Endodermal cell (in vitro differentiated cells): Measurements from ENCODE around the gene SH3YL1. TPM values are rescaled to one million over a fixed set of nuclear protein-coding genes. Genes with fewer than 3 reads are reported as not detected.
A peak's percentile ranks its signal among the peaks of the same experiment; 100 is the strongest.

Experiments used
- DNase-seq: peaks from one replicate; pipeline ENCODE4 v3.0.0-alpha.2; 2017
- H3K27ac ChIP-seq: 2 replicates; pipeline ENCODE4 v1.5.1; 2013; ENCODE audit warnings: mild to moderate bottlenecking, low read depth, low read length, moderate library complexity
- H3K27me3 ChIP-seq: 2 replicates; pipeline ENCODE4 v1.6.1; 2013; ENCODE audit warnings: mild to moderate bottlenecking, low read length, moderate library complexity; ENCODE audit not compliant: insufficient read depth, control insufficient read depth, poor library complexity, severe bottlenecking
- H3K36me3 ChIP-seq: 2 replicates; pipeline ENCODE4 v1.7.0; 2013; ENCODE audit warnings: mild to moderate bottlenecking, low read length, moderate library complexity; ENCODE audit not compliant: control insufficient read depth, insufficient read depth
- H3K4me1 ChIP-seq: one replicate; pipeline ENCODE4 v1.7.0; 2013; ENCODE audit warnings: low read length; ENCODE audit not compliant: control insufficient read depth, insufficient read depth
- H3K4me3 ChIP-seq: 2 replicates; pipeline ENCODE4 v1.5.1; 2013; ENCODE audit warnings: mild to moderate bottlenecking, low read length, moderate library complexity
- H3K9ac ChIP-seq: 2 replicates; pipeline ENCODE4 v1.6.1; 2013; ENCODE audit warnings: mild to moderate bottlenecking, low read length, moderate library complexity; ENCODE audit not compliant: poor library complexity, severe bottlenecking; ENCODE audit errors: extremely low read depth
- H3K9me3 ChIP-seq: 2 replicates; pipeline ENCODE4 v1.6.1; 2013; ENCODE audit warnings: mild to moderate bottlenecking, low read length, moderate library complexity; ENCODE audit not compliant: control insufficient read depth
- H3K27ac Mint-ChIP-seq: 2 replicates; pipeline ENCODE4 v1.8.0; 2020; ENCODE audit warnings: mixed read lengths
- H3K27me3 Mint-ChIP-seq: 2 replicates; pipeline ENCODE4 v1.8.0; 2021; ENCODE audit warnings: mild to moderate bottlenecking, mixed read lengths; ENCODE audit not compliant: insufficient read depth
- H3K36me3 Mint-ChIP-seq: 2 replicates; pipeline ENCODE4 v1.8.0; 2020; ENCODE audit warnings: low read depth, mixed read lengths
- H3K4me1 Mint-ChIP-seq: 2 replicates; pipeline ENCODE4 v1.8.0; 2020; ENCODE audit warnings: mixed read lengths
- H3K4me3 Mint-ChIP-seq: 2 replicates; pipeline ENCODE4 v1.8.0; 2020; ENCODE audit warnings: mild to moderate bottlenecking, moderate library complexity, mixed read lengths
- H3K9me3 Mint-ChIP-seq: 2 replicates; pipeline ENCODE4 v1.8.0; 2020; ENCODE audit warnings: mild to moderate bottlenecking, mixed read lengths
- CTCF ChIP-seq: fragments of 200-600 bp; sonication (generic); conservative IDR thresholded peaks from 2 replicates; pipeline ENCODE4 v1.5.0; 2021; ENCODE audit warnings: antibody characterized with exemption, mild to moderate bottlenecking
- WGBS, 2 experiments: methylation state at CpG; one replicate each; pipeline versions ENCODE4 v1.1.5 to v1.1.7; 2013; ENCODE audit warnings: missing lambda C conversion rate in 2 of 2, mixed read lengths in 1 of 2; ENCODE audit not compliant: insufficient coverage in 1 of 2, insufficient read length in 1 of 2; 5-methylcytosine and 5-hydroxymethylcytosine counted together
- total RNA-seq, 2 donors: library from RNA; stranded (reverse); fragmentation: NEBNext Ultra II Directional in 1 of 2; extraction: Animal tissue kit (Norgen Biotek cat#: 25700) in 1 of 2; gene quantifications; 2 replicates in 1 of 2; 3 replicates in 1 of 2; pipeline ENCODE4 v1.2.1, GENCODE V29; 2021

Gene SH3YL1
- total RNA-seq, 2 donors from 2014 or later: 33.6 to 39.0 TPM

GRCh38 chr2:262117-262516 lies 1.7 kb downstream of the SH3YL1 start:
- 75 to 89% methylated on average over 1 to 3 of the region's 3 CpGs for WGBS, 2 experiments
- H3K4me3 ChIP-seq: no peak overlapping the region
- no peak overlapping the region for H3K27ac Mint-ChIP-seq

GRCh38 chr2:260507-261161 lies 3.2 kb downstream of the SH3YL1 start:
- H3K36me3 Mint-ChIP-seq: peaks cover 30% of the 10 kb centered on the region
- no peak overlapping the region for H3K27ac Mint-ChIP-seq
- H3K9me3 ChIP-seq: peaks cover 22% of the 10 kb centered on the region
- 79 to 91% methylated on average over 4 to 6 of the region's 6 CpGs for WGBS, 2 experiments
- H3K9me3 Mint-ChIP-seq: peaks cover 27% of the 10 kb centered on the region
- no peaks in the 10 kb centered on the region for H3K27me3 ChIP-seq
- peak overlapping the region; percentile 39 for H3K4me3 ChIP-seq
- peaks cover 12% of the 10 kb centered on the region for H3K4me1 Mint-ChIP-seq
- no peaks in the 10 kb centered on the region for H3K36me3 ChIP-seq
- H3K9ac ChIP-seq: no peak overlapping the region
- no peaks in the 10 kb centered on the region for H3K4me1 ChIP-seq
- peaks cover 11% of the 10 kb centered on the region for H3K27me3 Mint-ChIP-seq
- DNase-seq: no peak
- no peak overlapping the region for H3K27ac ChIP-seq
- no peak for TF ChIP-seq CTCF
- H3K4me3 Mint-ChIP-seq: no peak overlapping the region

More at GRCh38 chr2:262117-262516, 1.7 kb downstream of the SH3YL1 start:
- H3K4me3 Mint-ChIP-seq: peak overlapping the region; percentile 93
- H3K9me3 Mint-ChIP-seq: peaks cover 22% of the 10 kb centered on the region
- Histone ChIP-seq H3K27me3 (no peaks in the 10 kb centered on the region), H3K4me1 (no peaks in the 10 kb centered on the region), H3K9ac (no peak overlapping the region), H3K27ac (no peak overlapping the region), H3K36me3 (no peaks in the 10 kb centered on the region), H3K9me3 (peaks cover 21% of the 10 kb centered on the region)
- TF ChIP-seq CTCF: no peak
- DNase-seq: no peak
- H3K27me3 Mint-ChIP-seq: peaks cover 11% of the 10 kb centered on the region
- H3K4me1 Mint-ChIP-seq: peaks cover 18% of the 10 kb centered on the region
- peaks cover 31% of the 10 kb centered on the region for H3K36me3 Mint-ChIP-seq

GRCh38 chr2:259789-260331 lies 4.0 kb downstream of the SH3YL1 start:
- H3K27ac ChIP-seq: no peak overlapping the region
- H3K4me3 Mint-ChIP-seq: no peak overlapping the region
- WGBS, 2 experiments: 100% methylated on average over 1 of the region's 2 CpGs; no CpG with 5 or more reads in 1 of the 2 experiments
- H3K27me3 Mint-ChIP-seq: peaks cover 11% of the 10 kb centered on the region
- H3K9ac ChIP-seq: no peak overlapping the region
- H3K27ac Mint-ChIP-seq: no peak overlapping the region
- H3K36me3 ChIP-seq: no peaks in the 10 kb centered on the region
- H3K36me3 Mint-ChIP-seq: peaks cover 30% of the 10 kb centered on the region
- no peak overlapping the region for H3K4me3 ChIP-seq
- no peak for TF ChIP-seq CTCF
- H3K4me1 ChIP-seq: no peaks in the 10 kb centered on the region
- H3K27me3 ChIP-seq: no peaks in the 10 kb centered on the region
- H3K9me3 ChIP-seq: peaks cover 22% of the 10 kb centered on the region
- peaks cover 27% of the 10 kb centered on the region for H3K9me3 Mint-ChIP-seq
- DNase-seq: no peak
- peaks cover 10% of the 10 kb centered on the region for H3K4me1 Mint-ChIP-seq
